Measurements from ENCODE around the gene FAM221A.
A peak's percentile ranks its signal among the peaks of the same experiment; 100 is the strongest.

Gene FAM221A

GRCh38 chr7:23679898-23680413, at the start of gene FAM221A:
Gene FAM221A (plus strand): TSS chr7:23680199. CDS start chr7:23680219, 20 bp downstream.
- peak within 1 kb of the TSS; percentile 40 for H3K4me3 ChIP-seq (replicated peaks; ENCODE audit: low read depth, low read length)
- TF ChIP-seq CTCF (IDR thresholded peaks at IDR 0.05; ENCODE audit: low read depth, low read length, missing control alignments): peak; percentile 71
- DNase-seq (ENCODE audit: extremely low read depth, low read depth): no peak

- no peak overlapping the region for H3K4me3 ChIP-seq (replicated peaks; ENCODE audit: low read depth, low read length)
- no peak for TF ChIP-seq CTCF (IDR thresholded peaks at IDR 0.05; ENCODE audit: low read depth, low read length, missing control alignments)
- DNase-seq (ENCODE audit: extremely low read depth, low read depth): no peak
Observed at GRCh38 chr7:23633417-23633816, 46.6 kb upstream of the FAM221A start.

DNA sequence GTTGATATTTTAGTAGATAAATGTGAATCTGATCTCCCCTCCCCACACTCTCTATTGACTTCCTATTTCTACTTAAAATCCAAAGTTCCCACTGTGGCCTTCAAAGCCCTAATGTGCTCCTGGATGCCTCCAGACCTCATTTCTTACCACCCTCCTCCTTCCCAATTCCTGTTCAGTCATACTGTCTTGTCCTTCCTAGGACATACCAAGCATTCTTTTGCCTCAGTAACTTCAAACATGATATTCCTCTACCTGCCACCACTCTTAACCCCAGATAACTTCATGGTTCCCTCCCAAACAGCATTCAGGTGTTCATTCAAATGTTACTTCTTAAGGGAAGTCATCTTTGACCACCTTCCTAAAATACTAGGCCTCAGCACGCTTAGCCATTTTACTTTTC, 34.2 kb upstream of the FAM221A start:
- no peak for DNase-seq (ENCODE audit: extremely low read depth, low read depth)
- no peak for TF ChIP-seq CTCF (IDR thresholded peaks at IDR 0.05; ENCODE audit: low read depth, low read length, missing control alignments)
- no peak overlapping the region for H3K4me3 ChIP-seq (replicated peaks; ENCODE audit: low read depth, low read length)

GRCh38 chr7:23653942-23654341, 26.1 kb upstream of the FAM221A start:
- DNase-seq (ENCODE audit: extremely low read depth, low read depth): no peak
- TF ChIP-seq CTCF (IDR thresholded peaks at IDR 0.05; ENCODE audit: low read depth, low read length, missing control alignments): no peak
- H3K4me3 ChIP-seq (replicated peaks; ENCODE audit: low read depth, low read length): no peak overlapping the region

- H3K4me3 ChIP-seq (replicated peaks; ENCODE audit: low read depth, low read length): no peak overlapping the region
- peak; percentile 64 for TF ChIP-seq CTCF (IDR thresholded peaks at IDR 0.05; ENCODE audit: low read depth, low read length, missing control alignments)
- DNase-seq (ENCODE audit: extremely low read depth, low read depth): peak; percentile 14
Observed at GRCh38 chr7:23654508-23654907, 25.5 kb upstream of the FAM221A start.

DNA sequence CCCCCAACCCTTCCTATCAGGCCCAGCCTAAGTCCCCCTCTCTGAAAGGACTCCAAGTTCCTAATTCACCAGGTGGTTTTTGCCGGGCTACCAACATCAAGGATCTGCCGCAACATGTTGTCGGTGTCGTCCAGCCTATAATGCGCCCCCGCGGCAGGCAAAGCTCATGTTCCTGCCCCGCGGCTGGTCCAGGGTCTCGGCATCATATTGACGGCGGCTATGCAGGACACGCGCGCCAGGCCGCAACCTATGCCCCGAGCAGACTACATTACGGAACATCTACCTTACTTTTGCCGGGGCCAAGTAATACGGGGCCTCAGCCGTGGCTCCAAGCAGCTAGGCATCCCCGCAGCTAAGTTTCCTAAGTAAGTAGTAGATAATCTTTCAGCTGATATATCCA, 24.6 kb upstream of the FAM221A start:
- H3K4me3 ChIP-seq (replicated peaks; ENCODE audit: low read depth, low read length): no peak overlapping the region
- no peak for DNase-seq (ENCODE audit: extremely low read depth, low read depth)
- no peak for TF ChIP-seq CTCF (IDR thresholded peaks at IDR 0.05; ENCODE audit: low read depth, low read length, missing control alignments)

GRCh38 chr7:23658831-23659427, 21.1 kb upstream of the FAM221A start:
- DNase-seq (ENCODE audit: extremely low read depth, low read depth): no peak
- no peak for TF ChIP-seq CTCF (IDR thresholded peaks at IDR 0.05; ENCODE audit: low read depth, low read length, missing control alignments)
- no peak overlapping the region for H3K4me3 ChIP-seq (replicated peaks; ENCODE audit: low read depth, low read length)

Measured in HFF-Myc (cell line).